HepG2 (cell line): ENCODE measurements around the gene CEP20. TPM values are rescaled to one million over a fixed set of nuclear protein-coding genes. Genes with fewer than 3 reads are reported as not detected.

Source experiments
- ATAC-seq: fragments of 200-7000 bp; cut with Tn5 transposase; 3 replicates; pipeline ENCODE4 v1.9.1; 2020; ENCODE audit warnings: mild to moderate bottlenecking, moderate library complexity
- BruUV-seq: library from RNA; stranded (reverse); fragments of 400-500 nt; replicated peaks from 2 replicates; lab custom pipeline; 2021; lab: Mats Ljungman, UMichigan
- CTCF ChIA-PET: fragments of 300-600 bp; formaldehyde crosslinking; extraction: SDS; loops from one replicate; lab custom pipeline; 2021; ENCODE audit warnings: low total read pairs, inconsistent platforms, low intra/inter-chr PET ratio; lab: Yijun Ruan, JAX
- POLR2A ChIA-PET: fragments of 350-600 bp; sonication (Branson Sonifier 250); formaldehyde crosslinking; loops from one replicate; lab custom pipeline; 2020; ENCODE audit warnings: antibody characterized with exemption, inconsistent platforms; lab: Yijun Ruan, JAX
- DNase-seq: peaks from one replicate; pipeline ENCODE4 v3.0.0-alpha.2; 2015; ENCODE audit warnings: low spot score
- FAIRE-seq: peaks from 3 replicates; lab custom pipeline; 2011; peaks lifted over from hg19 to GRCh38; lab: Jason Lieb, UNC
- H2AFZ ChIP-seq: one replicate; pipeline ENCODE4 v1.6.1; 2011; ENCODE audit warnings: low read length, inconsistent platforms
- H3K27ac ChIP-seq: fragments of 300-600 bp; 3 replicates; pipeline ENCODE4 v1.8.0; 2011; ENCODE audit warnings: mixed run types, mild to moderate bottlenecking, mixed read lengths, low read length, inconsistent platforms; ENCODE audit not compliant: insufficient read depth; ENCODE audit errors: extremely low read length
- H3K27me3 ChIP-seq, 2 experiments: fragments of 200-600 bp in 1 of 2; 2 replicates in 1 of 2; 3 replicates in 1 of 2; pipeline versions ENCODE4 v1.6.0 to v1.8.0; 2011; ENCODE audit warnings: low read length in 2 of 2, mild to moderate bottlenecking in 2 of 2, moderate library complexity in 2 of 2, inconsistent platforms in 1 of 2; ENCODE audit not compliant: insufficient read depth in 2 of 2, control insufficient read depth in 1 of 2
- H3K36me3 ChIP-seq, 2 experiments: fragments of 200-600 bp in 1 of 2; replicated peaks in 1 of 2; 2 replicates in 1 of 2; 3 replicates in 1 of 2; pipeline versions ENCODE4 v1.5.1 to v1.8.0; 2011; ENCODE audit warnings: low read length in 2 of 2, inconsistent platforms in 1 of 2; ENCODE audit not compliant: insufficient read depth in 2 of 2, control insufficient read depth in 1 of 2
- H3K4me1 ChIP-seq: 2 replicates; pipeline ENCODE4 v1.5.1; 2012; ENCODE audit warnings: low read length, inconsistent platforms; ENCODE audit not compliant: insufficient read depth
- H3K4me2 ChIP-seq: 2 replicates; pipeline ENCODE4 v1.6.0; 2011; ENCODE audit warnings: low read depth, low read length, inconsistent platforms
- H3K4me3 ChIP-seq, 3 experiments: fragments of 200-600 bp in 1 of 3; sonication (generic), shearing (Covaris generic) in 1 of 3; replicated peaks in 1 of 3; 2 replicates each; pipeline ENCODE4 v1.5.1; 2011 to 2016; ENCODE audit warnings: low read length in 3 of 3, inconsistent platforms in 2 of 3, low read depth in 2 of 3, mild to moderate bottlenecking in 2 of 3, control low read depth in 1 of 3, mixed read lengths in 1 of 3; ENCODE audit not compliant: insufficient read depth in 1 of 3
- H3K79me2 ChIP-seq: one replicate; pipeline ENCODE4 v1.6.1; 2011; ENCODE audit warnings: low read length, inconsistent platforms; ENCODE audit not compliant: insufficient read depth
- H3K9ac ChIP-seq: 2 replicates; pipeline ENCODE4 v1.6.0; 2011; ENCODE audit warnings: mild to moderate bottlenecking, low read depth, low read length, inconsistent platforms; ENCODE audit not compliant: insufficient read depth
- H3K9me3 ChIP-seq: 2 replicates; pipeline ENCODE4 v1.5.1; 2012; ENCODE audit warnings: mild to moderate bottlenecking, low read length
- H4K20me1 ChIP-seq: 2 replicates; pipeline ENCODE4 v1.6.0; 2011; ENCODE audit warnings: inconsistent platforms, mild to moderate bottlenecking, low read length, moderate library complexity; ENCODE audit not compliant: insufficient read depth
- ATF7 ChIP-seq, 2 experiments: fragments of 450-650 bp in 1 of 2; sonication (generic) in 1 of 2; formaldehyde crosslinking in 1 of 2; IDR thresholded peaks; 2 replicates each; pipeline versions ENCODE4 v1.4.0 to v1.6.1; 2016 to 2020; ENCODE audit warnings: antibody characterized with exemption in 1 of 2, mild to moderate bottlenecking in 1 of 2, missing genetic modification reagents in 1 of 2
- KLF13 ChIP-seq: sonication (generic); formaldehyde crosslinking; IDR thresholded peaks from 2 replicates; pipeline ENCODE4 v1.4.0; 2020; ENCODE audit warnings: mild to moderate bottlenecking, missing genetic modification reagents
- LBX2 ChIP-seq: sonication (generic); formaldehyde crosslinking; IDR thresholded peaks from 2 replicates; pipeline ENCODE4 v1.5.0; 2020; ENCODE audit warnings: missing genetic modification reagents, mild to moderate bottlenecking, borderline replicate concordance
- MBNL3 ChIP-seq: fragments of 250-450 bp; sonication (Bioruptor Pico); conservative IDR thresholded peaks from 2 replicates; pipeline ENCODE4 v1.8.0; 2022; ENCODE audit warnings: mild to moderate bottlenecking, inconsistent platforms
- NFATC3 ChIP-seq: sonication (generic); formaldehyde crosslinking; IDR thresholded peaks from 2 replicates; pipeline ENCODE4 v1.5.1; 2020; ENCODE audit warnings: mild to moderate bottlenecking, missing genetic modification reagents
- PAF1 ChIP-seq: IDR thresholded peaks from 2 replicates; pipeline ENCODE4 v1.6.1; 2016; ENCODE audit warnings: missing genetic modification reagents, missing compliant biosample characterization
- PLSCR1 ChIP-seq: sonication (generic); formaldehyde crosslinking; IDR thresholded peaks from 2 replicates; pipeline ENCODE4 v1.5.0; 2020; ENCODE audit warnings: missing genetic modification reagents, mild to moderate bottlenecking, borderline replicate concordance
- SOX5 ChIP-seq: IDR thresholded peaks from 2 replicates; pipeline ENCODE4 v1.6.1; 2016; ENCODE audit warnings: borderline replicate concordance
- SP1 ChIP-seq, 2 experiments: fragments of 450-650 bp in 1 of 2; sonication (generic) in 1 of 2; formaldehyde crosslinking in 1 of 2; IDR thresholded peaks; 2 replicates each; pipeline versions ENCODE4 v1.4.0 to v1.6.1; 2016 to 2020; ENCODE audit warnings: missing genetic modification reagents in 1 of 2
- ZBTB42 ChIP-seq: sonication (generic); formaldehyde crosslinking; IDR thresholded peaks from 2 replicates; pipeline ENCODE4 v1.5.0; 2020; ENCODE audit warnings: mild to moderate bottlenecking, missing genetic modification reagents
- ZNF574 ChIP-seq: sonication (generic); formaldehyde crosslinking; IDR thresholded peaks from 2 replicates; pipeline ENCODE4 v1.4.0; 2020; ENCODE audit warnings: missing genetic modification reagents
- ZNF883 ChIP-seq: sonication (generic); formaldehyde crosslinking; IDR thresholded peaks from 2 replicates; pipeline ENCODE4 v1.5.1; 2020; ENCODE audit warnings: mild to moderate bottlenecking, missing genetic modification reagents; ENCODE audit errors: not compliant biosample characterization
- whole genome bisulfite sequencing: methylation state at CpG from one replicate; pipeline ENCODE4 v1.1.6; 2017; ENCODE audit warnings: low lambda C conversion rate; 5-methylcytosine and 5-hydroxymethylcytosine counted together
- in situ Hi-C: cut with HindIII; loops from 2 replicates; pipeline ENCODE4 v1.10.0; 2017; ENCODE audit warnings: low pct_unique_long_range_greater_than_20kb; ENCODE audit not compliant: extremely low pct_ligation_motif_present
- intact Hi-C: fragments of 100-400 bp; cut with micrococcal nuclease; formaldehyde crosslinking; loops from one replicate; pipeline ENCODE4 v1.10.0; 2022; ENCODE audit not compliant: unreplicated experiment
- polyA plus RNA-seq, 8 experiments: library from polyadenylated mRNA; depleted of rRNA in 3 of 8; stranded (reverse) in 7 of 8; unstranded in 1 of 8; fragments of >200 nt; fragmentation: Illumina TruSeq in 4 of 8; extraction: Trizol in 4 of 8; gene quantifications; 2 replicates each; pipeline versions ENCODE4 v1.2.1 to v1.2.3, GENCODE V29; 2011 to 2016; ENCODE audit warnings: low read depth in 4 of 8, missing spikeins in 1 of 8, mixed read lengths in 1 of 8; ENCODE audit not compliant: insufficient read depth in 1 of 8
- total RNA-seq, 5 experiments: library from RNA; depleted of rRNA; stranded (reverse); fragments of >200 nt; fragmentation: Illumina TruSeq; extraction: Trizol; gene quantifications; 2 replicates each; pipeline ENCODE4 v1.2.3, GENCODE V29; 2016; ENCODE audit warnings: low read depth in 1 of 5

Gene CEP20
- total and polyA plus RNA-seq, 2 of the 13 experiments (the other 11 are each of a cell fraction or from before 2014, with no cell fraction given), result 53.0 to 54.1 TPM

GRCh38 chr16:15913046-15913698 lies 24.8 kb upstream of the CEP20 start:
- intact Hi-C loops (no loop called here), in situ Hi-C loops (no loop called here)
- no peaks in the 10 kb centered on the region for H4K20me1 ChIP-seq
- ChIA-PET POLR2A (interaction anchor here (1.6 kb wide), 1 partner anchor 14 kb away, joined by 3 read pairs; no protein-coding TSS in a partner anchor), CTCF (no interaction called here)
- H3K4me1 ChIP-seq, result peaks cover 21% of the 10 kb centered on the region
- DNase-seq (no peak), ATAC-seq (no peak), FAIRE-seq (no peak)
- no TSS peak for BruUV-seq
- WGBS, result 28% methylated on average over 7 of the region's 7 CpGs
- no peak overlapping the region for H3K27ac ChIP-seq
- no peak overlapping the region for H3K9ac ChIP-seq
- peak overlapping the region; percentile 14; the same call in 1 of the 2 replicates for H3K4me2 ChIP-seq
- H3K27me3 ChIP-seq, result no peaks in the 10 kb centered on the region; a peak in 1 of 5 replicates
- H2AFZ ChIP-seq, result no peak overlapping the region
- H3K9me3 ChIP-seq, result no peaks in the 10 kb centered on the region
- no peaks in the 10 kb centered on the region for H3K36me3 ChIP-seq
- H3K79me2 ChIP-seq, result no peaks in the 10 kb centered on the region
- no peak overlapping the region for H3K4me3 ChIP-seq
- TF ChIP-seq KLF13 (CRISPR knock-in tag), result no peak
- TF ChIP-seq LBX2 (CRISPR knock-in tag), result no peak
- TF ChIP-seq NFATC3 (CRISPR knock-in tag), result no peak
- no peak for TF ChIP-seq PAF1
- TF ChIP-seq PLSCR1 (CRISPR knock-in tag), result no peak
- TF ChIP-seq ZBTB42 (CRISPR knock-in tag), result no peak
- TF ChIP-seq MBNL3 (CRISPR knock-in tag), result no peak
- TF ChIP-seq ZNF574 (CRISPR knock-in tag), result no peak
- TF ChIP-seq ZNF883, result no peak
- no peak for TF ChIP-seq SOX5 (CRISPR knock-in tag)
- no peak for TF ChIP-seq SP1 (IDR thresholded peaks at IDR 0.05)
- no peak for TF ChIP-seq SP1 (CRISPR knock-in tag; IDR thresholded peaks at IDR 0.05)
- TF ChIP-seq ATF7 (IDR thresholded peaks at IDR 0.05), result no peak
- no peak for TF ChIP-seq ATF7 (CRISPR knock-in tag; IDR thresholded peaks at IDR 0.05)
